CD14-positive monocyte (primary cell): ENCODE results near the gene MRGPRX4. TPM values are rescaled to one million over a fixed set of nuclear protein-coding genes. Genes with fewer than 3 reads are reported as not detected.

Source experiments
- DNase-seq, 3 donors: peaks; one replicate each; pipeline ENCODE4 v3.0.0-alpha.2; 2011 to 2022
- H2AFZ ChIP-seq: 2 replicates; pipeline ENCODE4 v1.6.0; 2012; ENCODE audit warnings: mild to moderate bottlenecking, low read depth, low read length, inconsistent platforms; ENCODE audit not compliant: insufficient read depth, poor library complexity, severe bottlenecking
- H3K27ac ChIP-seq, 2 donors: 1 replicate in 1 of 2; 2 replicates in 1 of 2; pipeline ENCODE4 v1.5.1; 2012 to 2013; ENCODE audit warnings: low read length in 2 of 2, control low read depth in 1 of 2, inconsistent platforms in 1 of 2, low read depth in 1 of 2, mild to moderate bottlenecking in 1 of 2
- H3K27me3 ChIP-seq, 2 donors: one replicate each; pipeline versions ENCODE4 v1.6.0 to v1.6.1; 2011 to 2013; ENCODE audit warnings: low read length in 2 of 2; ENCODE audit not compliant: control insufficient read depth in 2 of 2, insufficient read depth in 2 of 2
- H3K36me3 ChIP-seq, 2 donors: replicated peaks in 1 of 2; 1 replicate in 1 of 2; 2 replicates in 1 of 2; pipeline versions ENCODE4 v1.5.1 to v1.6.1; 2012 to 2013; ENCODE audit warnings: low read length in 2 of 2, control low read depth in 1 of 2, inconsistent platforms in 1 of 2, mild to moderate bottlenecking in 1 of 2; ENCODE audit not compliant: insufficient read depth in 2 of 2, control insufficient read depth in 1 of 2
- H3K4me1 ChIP-seq, 2 donors: 1 replicate in 1 of 2; 2 replicates in 1 of 2; pipeline versions ENCODE4 v1.5.1 to v1.6.1; 2012 to 2013; ENCODE audit warnings: low read length in 2 of 2, control low read depth in 1 of 2, inconsistent platforms in 1 of 2, mild to moderate bottlenecking in 1 of 2, moderate library complexity in 1 of 2; ENCODE audit not compliant: insufficient read depth in 2 of 2, control insufficient read depth in 1 of 2
- H3K4me2 ChIP-seq: replicated peaks from 2 replicates; pipeline ENCODE3; 2012; ENCODE audit warnings: low read length, moderate library complexity, mild to moderate bottlenecking; ENCODE audit not compliant: poor library complexity, severe bottlenecking; ENCODE audit errors: extremely low read depth
- H3K4me3 ChIP-seq, 3 experiments: fragments of 200-600 bp in 1 of 3; sonication (generic) in 1 of 3; replicated peaks in 1 of 3; 1 replicate in 2 of 3; 2 replicates in 1 of 3; pipeline ENCODE4 v1.5.1; 2011 to 2013; ENCODE audit warnings: low read length in 3 of 3, mild to moderate bottlenecking in 3 of 3, control low read depth in 2 of 3, low read depth in 2 of 3, inconsistent platforms in 1 of 3, moderate library complexity in 1 of 3
- H3K79me2 ChIP-seq: 2 replicates; pipeline ENCODE4 v1.6.0; 2012; ENCODE audit warnings: mild to moderate bottlenecking, control low read depth, inconsistent platforms, low read length, moderate library complexity; ENCODE audit not compliant: insufficient read depth
- H3K9ac ChIP-seq: 2 replicates; pipeline ENCODE4 v1.6.0; 2017; ENCODE audit warnings: low read length, mild to moderate bottlenecking; ENCODE audit not compliant: insufficient read depth, poor library complexity, severe bottlenecking
- H3K9me3 ChIP-seq, 2 donors: replicated peaks in 1 of 2; 1 replicate in 1 of 2; 2 replicates in 1 of 2; pipeline versions ENCODE4 v1.5.1 to v1.6.1; 2012 to 2013; ENCODE audit warnings: low read length in 2 of 2, control low read depth in 1 of 2; ENCODE audit not compliant: control insufficient read depth in 1 of 2, insufficient read depth in 1 of 2
- H4K20me1 ChIP-seq: 2 replicates; pipeline ENCODE4 v1.6.0; 2012; ENCODE audit warnings: mild to moderate bottlenecking, low read length, control low read depth, moderate library complexity; ENCODE audit not compliant: insufficient read depth
- H3K27ac Mint-ChIP-seq, 7 donors: one replicate each; pipeline ENCODE4 v1.8.0; 2020; ENCODE audit warnings: mild to moderate bottlenecking in 7 of 7, mixed read lengths in 7 of 7, moderate library complexity in 6 of 7, inconsistent platforms in 2 of 7
- H3K27me3 Mint-ChIP-seq, 3 donors: one replicate each; pipeline ENCODE4 v1.8.0; 2021 to 2022; ENCODE audit warnings: low read depth in 3 of 3, mild to moderate bottlenecking in 3 of 3, mixed read lengths in 3 of 3, moderate library complexity in 3 of 3, inconsistent platforms in 1 of 3
- H3K36me3 Mint-ChIP-seq, 2 donors: one replicate each; pipeline ENCODE4 v1.8.0; 2020; ENCODE audit warnings: mixed read lengths in 2 of 2, inconsistent platforms in 1 of 2, mild to moderate bottlenecking in 1 of 2
- H3K4me1 Mint-ChIP-seq: one replicate; pipeline ENCODE4 v1.8.0; 2020; ENCODE audit warnings: mild to moderate bottlenecking, mixed read lengths
- H3K4me3 Mint-ChIP-seq, 2 donors: one replicate each; pipeline ENCODE4 v1.8.0; 2020; ENCODE audit warnings: mild to moderate bottlenecking in 2 of 2, mixed read lengths in 2 of 2, moderate library complexity in 1 of 2
- H3K9me3 Mint-ChIP-seq, 7 donors: one replicate each; pipeline ENCODE4 v1.8.0; 2020 to 2022; ENCODE audit warnings: mixed read lengths in 7 of 7, mild to moderate bottlenecking in 6 of 7, moderate library complexity in 6 of 7, inconsistent platforms in 2 of 7
- WGBS: methylation state at CpG from one replicate; pipeline ENCODE4 v1.1.5; 2013; ENCODE audit warnings: missing lambda C conversion rate; ENCODE audit not compliant: insufficient coverage; 5-methylcytosine and 5-hydroxymethylcytosine counted together
- intact Hi-C, 2 donors: fragments of 100-400 bp; cut with micrococcal nuclease; formaldehyde crosslinking; loops; one replicate each; pipeline versions ENCODE4 v1.15.0 to v1.15.1; 2023
- polyA plus RNA-seq, 3 donors: library from polyadenylated mRNA; depleted of rRNA in 1 of 3; unstranded in 2 of 3; stranded (reverse) in 1 of 3; fragments of 300-500 nt in 2 of 3; fragments of >200 nt in 1 of 3; fragmentation: Illumina TruSeq in 2 of 3; gene quantifications; 1 replicate in 2 of 3; 2 replicates in 1 of 3; pipeline ENCODE4 v1.2.3, GENCODE V29; 2012 to 2021
- TF ChIP-seq, protein P1 (sequence below): fragments of 200-600 bp; IDR thresholded peaks from one replicate; pipeline ENCODE4 v1.8.0; 2022; ENCODE audit warnings: antibody characterized with exemption, mild to moderate bottlenecking

Gene MRGPRX4
- polyA plus RNA-seq, 3 donors, result not detected

DNA sequence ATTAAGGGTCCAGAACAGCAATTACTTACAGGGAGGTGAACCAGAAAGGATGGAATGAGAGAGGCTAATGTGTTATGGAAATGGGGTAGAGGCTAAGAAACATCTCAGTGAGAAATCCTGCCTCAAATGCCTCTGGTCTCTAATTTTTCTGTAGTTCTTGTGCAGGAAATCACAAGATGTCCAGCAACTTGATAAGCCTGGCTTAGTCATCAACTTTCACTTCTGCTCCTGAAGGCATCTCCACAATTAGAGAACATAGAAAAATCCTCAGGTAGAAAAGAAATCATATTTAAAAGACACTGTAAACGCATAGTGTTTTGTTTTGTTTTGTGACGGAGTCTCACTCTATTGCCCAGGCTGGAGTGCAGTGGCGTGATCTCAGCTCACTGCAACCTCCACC, 18.7 kb downstream of the MRGPRX4 start:
- Histone ChIP-seq H3K9me3 (no peaks in the 10 kb centered on the region), H3K27me3 (peaks cover 1 to 4% of the 10 kb centered on the region in 2 donors), H3K4me2 (no peak overlapping the region), H3K27ac (no peak overlapping the region), H3K4me1 (peaks cover 4 to 7% of the 10 kb centered on the region in 2 donors), H3K79me2 (no peaks in the 10 kb centered on the region), H3K9ac (no peak overlapping the region), H4K20me1 (no peaks in the 10 kb centered on the region), H3K4me3 (no peak overlapping the region), H3K36me3 (no peaks in the 10 kb centered on the region), H2AFZ (no peak overlapping the region)
- intact Hi-C loops, result no loop called here
- H3K4me3 Mint-ChIP-seq, result no peak overlapping the region
- H3K4me1 Mint-ChIP-seq, result peaks cover 11% of the 10 kb centered on the region
- H3K27me3 Mint-ChIP-seq, result peaks cover 9 to 15% (median 12%) of the 10 kb centered on the region in 3 donors
- WGBS, result no CpG with 5 or more reads among the region's 3 CpGs
- no peak overlapping the region for H3K27ac Mint-ChIP-seq
- peak; percentile 1 to 38 (median 5) for DNase-seq
- peaks cover 0 to 4% (median 0%) of the 10 kb centered on the region in 7 donors for H3K9me3 Mint-ChIP-seq
- no peaks in the 10 kb centered on the region for H3K36me3 Mint-ChIP-seq
- TF ChIP-seq, protein P1, sequence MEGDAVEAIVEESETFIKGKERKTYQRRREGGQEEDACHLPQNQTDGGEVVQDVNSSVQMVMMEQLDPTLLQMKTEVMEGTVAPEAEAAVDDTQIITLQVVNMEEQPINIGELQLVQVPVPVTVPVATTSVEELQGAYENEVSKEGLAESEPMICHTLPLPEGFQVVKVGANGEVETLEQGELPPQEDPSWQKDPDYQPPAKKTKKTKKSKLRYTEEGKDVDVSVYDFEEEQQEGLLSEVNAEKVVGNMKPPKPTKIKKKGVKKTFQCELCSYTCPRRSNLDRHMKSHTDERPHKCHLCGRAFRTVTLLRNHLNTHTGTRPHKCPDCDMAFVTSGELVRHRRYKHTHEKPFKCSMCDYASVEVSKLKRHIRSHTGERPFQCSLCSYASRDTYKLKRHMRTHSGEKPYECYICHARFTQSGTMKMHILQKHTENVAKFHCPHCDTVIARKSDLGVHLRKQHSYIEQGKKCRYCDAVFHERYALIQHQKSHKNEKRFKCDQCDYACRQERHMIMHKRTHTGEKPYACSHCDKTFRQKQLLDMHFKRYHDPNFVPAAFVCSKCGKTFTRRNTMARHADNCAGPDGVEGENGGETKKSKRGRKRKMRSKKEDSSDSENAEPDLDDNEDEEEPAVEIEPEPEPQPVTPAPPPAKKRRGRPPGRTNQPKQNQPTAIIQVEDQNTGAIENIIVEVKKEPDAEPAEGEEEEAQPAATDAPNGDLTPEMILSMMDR, result no peak

DNA sequence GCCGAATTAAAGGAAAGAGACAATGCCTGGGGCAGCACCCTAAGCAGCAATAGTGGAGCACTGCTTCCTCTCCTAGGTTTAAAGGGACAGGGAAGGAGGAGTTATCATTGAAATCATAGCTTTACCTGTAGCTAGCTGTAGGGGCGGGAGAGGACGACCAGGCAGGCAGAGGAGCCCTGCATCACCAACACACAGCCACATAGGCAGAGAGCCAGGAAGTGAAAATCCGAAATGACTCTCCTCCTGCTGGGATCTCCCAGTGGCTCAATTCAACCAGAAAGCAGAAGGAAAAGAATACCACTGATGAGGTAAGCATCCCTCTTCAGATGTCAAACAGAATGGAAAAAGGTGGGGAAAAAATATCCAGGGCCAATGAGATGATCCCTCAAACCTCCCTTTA, 20.4 kb downstream of the MRGPRX4 start:
- peak in 1 of 3 donors; percentile 10 for DNase-seq
- Histone ChIP-seq H3K4me1 (peaks cover 4 to 7% of the 10 kb centered on the region in 2 donors), H2AFZ (no peak overlapping the region), H3K27me3 (peaks cover under 1 to 3% of the 10 kb centered on the region in 2 donors), H3K9ac (no peak overlapping the region), H4K20me1 (no peaks in the 10 kb centered on the region), H3K27ac (no peak overlapping the region), H3K4me3 (no peak overlapping the region), H3K9me3 (no peaks in the 10 kb centered on the region), H3K36me3 (no peaks in the 10 kb centered on the region), H3K79me2 (no peaks in the 10 kb centered on the region), H3K4me2 (no peak overlapping the region)
- WGBS, result no CpG with 5 or more reads among the region's 4 CpGs
- peaks cover 11% of the 10 kb centered on the region for H3K4me1 Mint-ChIP-seq
- intact Hi-C loops, result no loop called here
- H3K27me3 Mint-ChIP-seq, result peaks cover 7 to 13% (median 7%) of the 10 kb centered on the region in 3 donors
- TF ChIP-seq, protein P1, result no peak
- H3K27ac Mint-ChIP-seq, result peak overlapping the region in 1 of 7 donors; percentile 23
- no peak overlapping the region for H3K4me3 Mint-ChIP-seq
- H3K36me3 Mint-ChIP-seq, result no peaks in the 10 kb centered on the region
- peaks cover 0 to 4% (median under 1%) of the 10 kb centered on the region in 7 donors for H3K9me3 Mint-ChIP-seq
